GM21515 (cell line): Measurements from ENCODE around the gene NCAPG.
"Not testable (repeated sequence)": the region's sequence is repeated elsewhere in the genome, so short reads cannot be mapped to it uniquely, and the experiment has no call there.

ENCODE experiments used
- ATAC-seq: cut with Tn5 transposase; IDR thresholded peaks from one replicate; pipeline ENCODE4 v1.9.1; 2021; ENCODE audit not compliant: unreplicated experiment

Gene NCAPG

DNA sequence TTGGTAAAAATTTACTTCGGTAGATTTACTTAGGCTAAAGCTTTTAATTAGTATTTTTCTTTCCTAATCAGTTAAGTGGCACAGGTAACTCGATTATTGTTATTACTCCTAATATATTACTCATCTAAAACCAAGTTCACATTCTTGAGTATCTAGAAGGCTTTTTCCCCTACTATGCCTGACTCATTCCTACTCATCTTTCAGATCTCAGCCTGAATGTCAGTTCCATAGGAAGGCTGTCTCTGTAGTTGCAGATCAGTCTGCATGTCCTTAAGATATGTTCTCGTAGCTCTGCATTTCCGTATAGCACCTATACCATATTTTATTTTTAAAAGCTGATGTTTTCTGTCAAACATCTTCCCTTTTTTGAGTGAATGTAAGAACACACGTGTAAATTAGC lies 23.5 kb upstream of the NCAPG start:
- no peak for ATAC-seq

- ATAC-seq, result no peak
Measured at GRCh38 chr4:17788956-17789355, 21.8 kb upstream of the NCAPG start.

- ATAC-seq, result no peak
Measured at GRCh38 chr4:17794730-17795129, 16.0 kb upstream of the NCAPG start.

- ATAC-seq, result no peak
Measured at GRCh38 chr4:17797808-17798207, 13.0 kb upstream of the NCAPG start.

DNA sequence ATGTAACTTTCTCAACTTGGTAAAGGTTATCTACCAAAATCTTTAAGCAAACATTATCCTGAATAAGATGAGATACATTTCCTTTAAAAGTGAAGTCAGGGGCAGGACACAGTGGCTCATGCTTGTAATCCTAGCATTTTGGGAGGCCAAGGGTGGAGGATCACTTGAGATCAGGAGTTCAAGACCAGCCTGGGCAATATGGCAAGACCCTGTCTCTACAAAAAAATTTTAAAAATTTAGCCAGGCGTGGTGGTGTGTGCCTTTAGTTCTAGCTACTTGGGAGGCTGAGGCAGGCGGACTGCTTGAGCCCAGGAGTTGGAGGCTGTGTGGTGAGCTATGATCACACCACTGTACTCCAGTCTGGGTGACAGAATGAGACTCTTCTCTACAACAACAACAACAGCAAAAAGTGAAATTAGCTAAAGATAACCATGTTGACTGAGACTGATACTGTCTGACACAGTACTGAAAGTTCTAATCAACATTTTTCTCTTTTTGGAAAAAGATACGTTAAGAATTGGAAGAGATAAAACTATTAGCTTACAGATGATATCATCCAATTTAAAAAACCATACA lies 5.1 kb upstream of the NCAPG start:
- ATAC-seq, result no peak

DNA sequence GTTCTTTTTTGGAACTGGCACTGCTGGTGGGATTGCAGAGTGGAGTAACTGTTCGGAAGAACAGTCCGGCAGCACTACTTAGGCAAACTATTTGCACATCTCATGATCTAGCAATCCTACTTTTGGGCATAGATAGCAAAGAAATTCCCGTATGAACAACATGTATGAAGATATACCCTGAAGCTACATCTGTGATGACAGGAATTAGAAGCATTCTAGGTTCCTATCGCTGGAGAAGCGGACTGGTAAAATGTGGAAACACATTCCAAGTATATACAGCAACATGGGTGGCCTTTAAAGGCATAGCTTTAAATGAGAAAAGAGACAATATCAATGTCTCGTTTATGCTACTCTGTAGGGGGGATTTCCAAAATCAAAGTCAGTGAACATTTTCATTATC lies 3.3 kb upstream of the NCAPG start:
- ATAC-seq, result no peak

GRCh38 chr4:17809667-17810066 lies 1.1 kb upstream of the NCAPG start:
- ATAC-seq, result no peak

DNA sequence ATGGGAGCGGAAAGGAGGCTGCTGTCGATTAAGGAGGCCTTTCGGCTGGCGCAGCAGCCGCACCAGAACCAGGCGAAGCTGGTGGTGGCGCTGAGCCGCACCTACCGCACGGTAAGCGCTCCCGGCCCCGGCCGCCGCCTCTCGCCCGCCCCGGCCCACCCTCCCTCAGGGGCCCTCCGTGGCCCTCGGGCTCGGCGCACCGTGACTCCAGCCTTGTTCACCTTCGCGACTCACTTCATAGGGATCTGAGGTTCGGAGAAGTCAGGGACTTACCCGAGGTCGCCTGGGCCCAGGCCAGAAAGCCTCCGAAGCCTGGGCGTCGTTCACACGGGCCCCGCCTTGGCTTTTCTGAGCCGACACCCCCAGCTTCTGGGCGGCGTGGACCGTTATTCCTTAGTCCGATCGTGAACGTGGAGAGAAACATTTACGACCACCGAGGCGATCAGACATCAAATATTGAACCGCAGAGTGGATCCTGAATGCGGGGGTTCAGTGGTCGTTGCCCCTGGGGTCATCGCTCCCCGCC lies 362 bp downstream of the NCAPG start:
- ATAC-seq, result peak; percentile 28

GRCh38 chr4:17812125-17812524 lies 1.3 kb downstream of the NCAPG start:
- ATAC-seq, result no peak

DNA sequence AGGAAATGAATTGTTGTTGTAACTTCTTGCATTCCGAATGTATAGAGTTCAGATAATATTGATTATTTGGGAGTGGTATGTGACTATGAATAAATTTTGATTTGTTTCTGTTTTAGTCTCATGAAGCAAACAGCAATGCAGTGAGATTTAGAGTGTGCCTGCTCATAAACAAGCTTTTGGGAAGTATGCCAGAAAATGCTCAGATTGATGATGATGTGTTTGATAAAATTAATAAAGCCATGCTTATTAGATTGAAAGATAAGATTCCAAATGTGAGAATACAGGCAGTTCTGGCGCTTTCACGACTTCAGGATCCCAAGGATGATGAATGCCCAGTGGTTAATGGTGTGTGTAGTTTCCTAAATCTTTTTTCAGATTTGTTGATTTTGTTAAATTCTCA lies 2.0 kb downstream of the NCAPG start:
- ATAC-seq, result no peak

- no peak for ATAC-seq
Measured at GRCh38 chr4:17814140-17814539, 3.4 kb downstream of the NCAPG start.

DNA sequence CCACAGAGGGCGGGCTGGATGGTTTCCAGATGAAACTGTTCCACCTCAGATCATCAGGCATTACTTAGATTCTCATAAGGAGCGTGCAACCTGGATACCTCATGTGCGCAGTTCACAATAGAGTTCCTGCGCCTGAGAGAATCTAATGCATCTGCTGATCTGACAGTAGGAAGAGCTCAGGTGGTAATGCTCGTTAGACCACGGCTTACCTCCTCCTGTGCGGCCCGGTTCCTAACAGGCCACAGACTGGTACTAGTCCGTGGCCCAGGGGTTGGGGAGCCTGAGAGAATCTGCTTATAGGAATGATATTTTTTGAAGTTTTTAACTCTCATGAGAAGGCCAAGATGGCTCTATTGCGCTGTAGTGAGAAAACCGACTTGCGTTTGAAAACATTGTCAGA lies 5.4 kb downstream of the NCAPG start:
- no peak for ATAC-seq

DNA sequence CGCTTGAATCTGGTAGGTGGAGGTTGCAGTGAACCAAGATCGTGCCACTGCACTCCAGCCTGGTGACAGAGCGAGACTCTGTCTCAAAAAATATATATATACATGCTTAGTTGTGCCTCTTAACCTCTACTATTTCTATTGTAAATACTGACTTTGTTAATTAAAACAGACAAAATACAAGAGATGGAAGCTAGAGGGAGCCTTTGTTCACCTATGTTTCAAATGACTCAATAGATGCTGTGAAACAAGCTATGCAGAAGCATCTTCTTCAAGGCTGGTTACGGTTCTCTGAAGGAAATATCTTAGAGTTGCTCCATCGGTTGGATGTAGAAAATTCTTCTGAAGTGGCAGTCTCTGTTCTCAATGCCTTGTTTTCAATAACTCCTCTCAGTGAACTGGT lies 6.2 kb downstream of the NCAPG start:
- peak; percentile 67 for ATAC-seq

DNA sequence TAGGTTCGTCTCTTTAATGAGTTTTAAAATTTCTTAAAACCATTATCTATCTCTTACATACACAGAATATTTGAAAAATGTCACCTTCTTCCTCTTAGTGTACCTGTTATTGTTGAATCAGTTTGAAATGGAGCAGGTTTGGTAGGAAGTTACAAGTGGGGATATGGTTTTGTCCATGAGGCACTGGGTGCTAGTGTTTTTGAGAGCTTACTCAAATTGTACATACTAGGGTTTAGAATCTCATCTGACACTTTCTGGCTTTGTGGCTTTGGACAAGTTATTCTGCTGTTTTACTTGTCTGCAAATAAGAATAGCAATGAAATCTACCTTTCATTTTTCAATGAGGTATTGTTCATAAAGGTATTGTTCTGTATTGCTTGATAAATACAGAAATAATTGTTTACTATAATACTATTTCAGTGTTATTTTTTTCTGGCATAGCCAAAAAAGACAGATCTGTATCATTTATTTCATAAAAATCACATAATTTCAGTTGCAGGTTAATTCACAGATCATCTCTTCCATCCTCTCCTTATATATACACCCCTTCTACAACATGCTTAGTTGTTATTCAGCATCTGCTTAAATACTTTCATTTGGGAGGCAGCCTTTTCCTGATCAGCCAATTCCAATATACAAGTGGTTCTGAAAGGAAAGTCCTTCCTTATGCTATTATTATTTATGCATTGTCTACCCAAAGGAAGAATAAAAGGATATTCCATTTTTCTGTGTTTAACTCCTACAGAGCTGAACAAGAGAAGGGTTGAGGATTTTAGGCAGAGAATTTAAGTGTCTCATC lies 13.3 kb downstream of the NCAPG start:
- ATAC-seq, result no peak

DNA sequence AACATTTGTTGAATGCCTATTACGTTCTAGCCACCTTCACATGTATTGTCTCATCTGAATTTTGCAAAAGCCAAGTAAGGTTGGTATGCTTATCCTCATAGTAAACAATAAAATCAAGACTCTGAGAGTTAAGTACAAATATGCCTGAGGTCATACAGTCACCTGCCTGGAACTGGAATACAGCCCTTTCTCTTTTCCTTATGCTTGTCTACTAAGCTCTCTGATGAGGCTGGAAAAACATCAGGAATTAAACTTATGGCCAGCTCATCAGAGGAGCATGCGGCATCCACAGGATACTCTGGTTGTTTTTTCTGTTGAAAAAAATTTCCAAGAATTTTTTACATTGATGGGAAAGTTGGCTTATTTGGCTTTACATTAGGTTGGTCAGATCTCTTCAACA lies 35.5 kb downstream of the NCAPG start:
- ATAC-seq, result no peak

DNA sequence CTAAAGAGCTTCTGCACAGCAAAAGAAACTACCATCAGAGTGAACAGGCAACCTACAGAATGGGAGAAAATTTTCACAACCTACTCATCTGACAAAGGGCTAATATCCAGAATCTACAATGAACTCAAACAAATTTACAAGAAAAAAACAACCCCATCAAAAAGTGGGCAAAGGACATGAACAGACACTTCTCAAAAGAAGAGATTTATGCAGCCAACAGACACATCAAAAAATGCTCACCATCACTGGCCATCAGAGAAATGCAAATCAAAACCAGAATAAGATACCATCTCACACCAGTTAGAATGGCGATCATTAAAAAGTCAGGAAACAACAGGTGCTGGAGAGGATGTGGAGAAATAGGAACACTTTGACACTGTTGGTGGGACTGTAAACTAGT lies 39.5 kb downstream of the NCAPG start:
- ATAC-seq, result not testable (repeated sequence)

DNA sequence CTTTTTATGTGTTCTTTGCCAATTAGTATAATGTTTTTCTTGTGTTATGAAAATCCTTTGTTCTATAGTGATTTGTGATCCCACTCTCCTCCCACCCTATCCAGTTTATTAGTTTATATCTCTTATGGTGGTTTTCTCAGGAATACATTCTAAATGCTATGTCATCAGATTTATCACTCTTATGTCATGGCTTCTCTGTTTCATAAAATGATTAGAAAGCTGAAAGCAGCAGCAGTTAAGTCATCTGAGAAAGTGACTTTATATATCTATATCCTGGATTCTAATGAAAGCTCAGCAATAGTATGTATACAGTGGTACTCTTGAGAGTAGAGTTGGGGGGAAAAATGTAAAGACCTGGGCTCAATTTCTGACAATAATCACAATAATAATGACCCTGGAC lies 41.2 kb downstream of the NCAPG start:
- no peak for ATAC-seq

- ATAC-seq, result no peak
Measured at GRCh38 chr4:17854036-17854435, 43.3 kb downstream of the NCAPG start.

- ATAC-seq, result no peak
Measured at GRCh38 chr4:17859793-17860406, 49.1 kb downstream of the NCAPG start.

GRCh38 chr4:17861906-17862305 lies 51.1 kb downstream of the NCAPG start:
- ATAC-seq, result not testable (repeated sequence)

DNA sequence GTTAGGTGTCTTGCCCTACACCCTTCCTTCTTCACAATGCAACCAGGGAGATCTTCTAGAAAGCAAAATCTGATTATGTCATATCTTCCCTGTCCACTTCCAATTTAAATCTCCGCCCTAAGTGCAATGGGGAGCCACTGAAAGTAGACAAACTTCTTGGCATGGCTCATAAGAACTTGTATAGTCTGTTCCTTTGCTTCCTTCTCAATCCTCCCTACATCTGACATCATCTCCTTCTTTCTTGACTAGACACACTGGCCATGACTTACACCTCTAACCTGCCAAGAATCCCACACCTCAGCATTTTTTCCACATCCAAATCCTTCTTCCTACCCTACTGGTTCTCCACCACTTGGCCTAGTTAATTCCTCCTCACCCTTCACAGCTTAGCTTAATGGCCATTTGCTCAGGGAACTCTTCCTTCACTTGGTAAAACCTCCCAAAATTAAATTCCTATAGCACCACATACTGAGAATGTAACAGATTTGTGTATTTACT lies 55.1 kb downstream of the NCAPG start:
- no peak for ATAC-seq

DNA sequence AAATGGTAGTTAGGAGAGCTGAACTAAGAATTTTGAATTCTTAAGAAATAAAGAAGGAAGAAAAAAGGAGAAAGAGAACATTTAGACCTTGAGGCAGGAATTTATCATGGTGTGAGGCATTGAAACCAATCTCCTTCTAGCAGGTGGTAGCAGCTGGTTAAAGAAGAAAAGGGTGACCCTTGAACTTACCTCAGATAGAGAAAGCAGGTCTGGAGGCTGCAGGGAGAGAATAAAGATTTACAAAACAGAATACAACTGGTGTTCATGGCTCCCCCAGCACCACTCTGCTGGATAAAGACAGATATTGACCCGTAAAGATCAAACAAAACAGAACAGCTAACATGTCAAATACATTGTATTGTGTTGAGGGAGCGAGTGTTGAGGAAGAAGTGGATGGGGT lies 56.0 kb downstream of the NCAPG start:
- ATAC-seq, result no peak
